ENCODE data around the gene NRXN3. TPM values are rescaled to one million over a fixed set of nuclear protein-coding genes. Genes with fewer than 3 reads are reported as not detected.
A peak's percentile ranks its signal among the peaks of the same experiment; 100 is the strongest.

NRXN3 gene
- total RNA-seq, 2 donors from 2014 or later, result 1.6 to 1.9 TPM

GRCh38 chr14:79354336-79354735 lies 1184.2 kb downstream of the NRXN3 start:
- ATAC-seq (no peak), DNase-seq (no peak)
- intact Hi-C loops (cut with DNase I), result no loop called here

- intact Hi-C loops (cut with DNase I), result no loop called here
- no peak for ATAC-seq
- DNase-seq, result no peak
These were observed 1185.9 kb downstream of the NRXN3 start for GRCh38 chr14:79356040-79356439.

- intact Hi-C loops (cut with DNase I), result no loop called here
- ATAC-seq, result no peak
- DNase-seq, result no peak
These were observed 1187.1 kb downstream of the NRXN3 start for GRCh38 chr14:79357307-79357706.

GRCh38 chr14:79363291-79363690 lies 1193.1 kb downstream of the NRXN3 start:
- intact Hi-C loops (cut with DNase I), result no loop called here
- DNase-seq (no peak), ATAC-seq (no peak)

GRCh38 chr14:79369359-79370332 lies 1199.5 kb downstream of the NRXN3 start:
- DNase-seq (no peak), ATAC-seq (peak; percentile 65 to 99)
- intact Hi-C loops (cut with DNase I), result no loop called here

- DNase-seq, result no peak
- ATAC-seq, result no peak
- intact Hi-C loops (cut with DNase I), result no loop called here
These were observed 1200.8 kb downstream of the NRXN3 start for GRCh38 chr14:79370969-79371368.

GRCh38 chr14:79373451-79373850 lies 1203.3 kb downstream of the NRXN3 start:
- ATAC-seq (no peak), DNase-seq (no peak)
- intact Hi-C loops (cut with DNase I), result no loop called here

- DNase-seq (no peak), ATAC-seq (no peak)
- intact Hi-C loops (cut with DNase I), result no loop called here
These were observed 1205.2 kb downstream of the NRXN3 start for GRCh38 chr14:79375356-79375755.

- no peak for ATAC-seq
- intact Hi-C loops (cut with DNase I), result no loop called here
These were observed 1206.4 kb downstream of the NRXN3 start for GRCh38 chr14:79376557-79376956.

GRCh38 chr14:79378020-79378419 lies 1207.8 kb downstream of the NRXN3 start:
- DNase-seq (no peak), ATAC-seq (no peak)
- intact Hi-C loops (cut with DNase I), result no loop called here

More at GRCh38 chr14:79376557-79376956, 1206.4 kb downstream of the NRXN3 start:
- DNase-seq, result no peak

- ATAC-seq, result no peak
- DNase-seq, result no peak
- intact Hi-C loops (cut with DNase I), result no loop called here
These were observed 1209.1 kb downstream of the NRXN3 start for GRCh38 chr14:79379266-79379665.

GRCh38 chr14:79383031-79383430 lies 1212.9 kb downstream of the NRXN3 start:
- ATAC-seq (no peak), DNase-seq (no peak)
- intact Hi-C loops (cut with DNase I), result no loop called here

- no peak for DNase-seq
- intact Hi-C loops (cut with DNase I), result no loop called here
- ATAC-seq, result no peak
These were observed 1213.3 kb downstream of the NRXN3 start for GRCh38 chr14:79383475-79383874.

GRCh38 chr14:79395061-79395460 lies 1224.9 kb downstream of the NRXN3 start:
- no peak for DNase-seq
- ATAC-seq, result no peak
- intact Hi-C loops (cut with DNase I), result no loop called here

GRCh38 chr14:79404874-79405511 lies 1234.8 kb downstream of the NRXN3 start:
- ATAC-seq, result no peak
- intact Hi-C loops (cut with DNase I), result no loop called here

GRCh38 chr14:79405512-79405910 lies 1235.3 kb downstream of the NRXN3 start:
- intact Hi-C loops (cut with DNase I), result no loop called here
- ATAC-seq (no peak), DNase-seq (no peak)

More at GRCh38 chr14:79404874-79405511, 1234.8 kb downstream of the NRXN3 start:
- DNase-seq, result no peak

GRCh38 chr14:79407572-79407971 lies 1237.4 kb downstream of the NRXN3 start:
- ATAC-seq (no peak), DNase-seq (no peak)
- intact Hi-C loops (cut with DNase I), result no loop called here

GRCh38 chr14:79408696-79409095 lies 1238.5 kb downstream of the NRXN3 start:
- intact Hi-C loops (cut with DNase I), result no loop called here
- ATAC-seq, result no peak
- no peak for DNase-seq

- DNase-seq (no peak), ATAC-seq (no peak)
- intact Hi-C loops (cut with DNase I), result no loop called here
These were observed 1241.4 kb downstream of the NRXN3 start for GRCh38 chr14:79411403-79412174.

- ATAC-seq, result no peak
- intact Hi-C loops (cut with DNase I), result no loop called here
These were observed 1242.6 kb downstream of the NRXN3 start for GRCh38 chr14:79412822-79413221.

More at GRCh38 chr14:79412822-79413221, 1242.6 kb downstream of the NRXN3 start:
- no peak for DNase-seq
